Stimulated activated CD4-positive, alpha-beta T cell treated with anti-CD3 and anti-CD28 coated beads, Interleukin-12 subunit alpha, Interleukin-12 subunit beta, amount 100 ng/mL, for 4 hours (primary cell): ENCODE results near the gene TMEM52.

ENCODE experiments used
- DNase-seq: peaks from one replicate; pipeline ENCODE4 v3.0.0-alpha.2; 2020

The TMEM52 gene

GRCh38 chr1:1918901-1919303 lies at the start of gene TMEM52:
Gene TMEM52 (minus strand): TSS chr1:1919279. CDS start chr1:1919265, 14 bp downstream.
- no peak for DNase-seq

- DNase-seq = no peak
Measured at GRCh38 chr1:1967879-1968278, 48.8 kb upstream of the TMEM52 start.

GRCh38 chr1:1967151-1967550 lies 48.1 kb upstream of the TMEM52 start:
- DNase-seq = no peak

GRCh38 chr1:1966071-1966740 lies 47.1 kb upstream of the TMEM52 start:
- DNase-seq = no peak

GRCh38 chr1:1965546-1965945 lies 46.5 kb upstream of the TMEM52 start:
- DNase-seq = no peak

- no peak for DNase-seq
Measured at GRCh38 chr1:1964811-1965210, 45.7 kb upstream of the TMEM52 start.

GRCh38 chr1:1963570-1963969 lies 44.5 kb upstream of the TMEM52 start:
- no peak for DNase-seq

- no peak for DNase-seq
Measured at GRCh38 chr1:1962752-1963151, 43.7 kb upstream of the TMEM52 start.

GRCh38 chr1:1960480-1961196 lies 41.6 kb upstream of the TMEM52 start:
- DNase-seq = no peak

GRCh38 chr1:1959840-1960479 lies 40.9 kb upstream of the TMEM52 start:
- peak; percentile 66 for DNase-seq

GRCh38 chr1:1959459-1959839 lies 40.4 kb upstream of the TMEM52 start:
- DNase-seq = no peak

GRCh38 chr1:1958071-1958541 lies 39.0 kb upstream of the TMEM52 start:
- no peak for DNase-seq

- no peak for DNase-seq
Measured at GRCh38 chr1:1957533-1957961, 38.5 kb upstream of the TMEM52 start.

GRCh38 chr1:1956586-1957532 lies 37.8 kb upstream of the TMEM52 start:
- DNase-seq = no peak

- DNase-seq = no peak
Measured at GRCh38 chr1:1956101-1956500, 37.0 kb upstream of the TMEM52 start.

- DNase-seq = no peak
Measured at GRCh38 chr1:1955621-1956094, 36.6 kb upstream of the TMEM52 start.

GRCh38 chr1:1954831-1955441 lies 35.9 kb upstream of the TMEM52 start:
- no peak for DNase-seq

GRCh38 chr1:1954015-1954414 lies 34.9 kb upstream of the TMEM52 start:
- no peak for DNase-seq

- DNase-seq = no peak
Measured at GRCh38 chr1:1950940-1951339, 31.9 kb upstream of the TMEM52 start.

GRCh38 chr1:1948783-1949182 lies 29.7 kb upstream of the TMEM52 start:
- no peak for DNase-seq

- no peak for DNase-seq
Measured at GRCh38 chr1:1947493-1947892, 28.4 kb upstream of the TMEM52 start.

- DNase-seq = no peak
Measured at GRCh38 chr1:1946540-1946939, 27.5 kb upstream of the TMEM52 start.
